ENCODE measurements around the gene DRAM1. TPM values are rescaled to one million over a fixed set of nuclear protein-coding genes. Genes with fewer than 3 reads are reported as not detected.

Gene DRAM1
- total and polyA plus RNA-seq, 2 experiments from 2014 or later: 0.06 to 0.56 TPM

Other genes with a start within 250 kb of the DRAM1 start
- 13.7 and 35.6 TPM in 2 replicates for gene CHPT1, start 179.9 kb upstream of the DRAM1 start, total RNA-seq
- gene CHPT1, start 179.9 kb upstream of the DRAM1 start, polyA plus RNA-seq: 44.4 and 51.1 TPM in 2 replicates
- gene SYCP3, start 138.1 kb upstream of the DRAM1 start, total RNA-seq: not detected in 2 replicates
- gene SYCP3, start 138.1 kb upstream of the DRAM1 start, polyA plus RNA-seq: 0.49 and 0.76 TPM in 2 replicates
- gene GNPTAB, start 46.6 kb upstream of the DRAM1 start, total RNA-seq: 4.7 and 6.2 TPM in 2 replicates
- gene GNPTAB, start 46.6 kb upstream of the DRAM1 start, polyA plus RNA-seq: 4.0 and 8.6 TPM in 2 replicates
- 40.0 and 54.8 TPM in 2 replicates for gene WASHC3, start 184.4 kb downstream of the DRAM1 start, total RNA-seq
- gene WASHC3, start 184.4 kb downstream of the DRAM1 start, polyA plus RNA-seq: 81.3 and 89.2 TPM in 2 replicates
- gene NUP37, start 242.5 kb downstream of the DRAM1 start, total RNA-seq: 46.4 and 49.0 TPM in 2 replicates
- 45.5 and 58.8 TPM in 2 replicates for gene NUP37, start 242.5 kb downstream of the DRAM1 start, polyA plus RNA-seq
- gene PARPBP, start 242.6 kb downstream of the DRAM1 start, total RNA-seq: 2.6 and 7.7 TPM in 2 replicates
- gene PARPBP, start 242.6 kb downstream of the DRAM1 start, polyA plus RNA-seq: 8.2 and 12.1 TPM in 2 replicates

All from cardiac muscle cell (in vitro differentiated cells and primary cell).